Measurements from ENCODE around the gene DKC1.

GRCh38 chrX:154750301-154751202 is 12.1 kb upstream of the DKC1 start, which contains the start of gene GAB3:
- no peak for TF ChIP-seq CTCF (conservative IDR thresholded peaks at IDR 0.05; ENCODE audit: low read depth, low read length)
- no peak for TF ChIP-seq RFX5 (IDR thresholded peaks at IDR 0.05; ENCODE audit: low read depth, low read length)
- TF ChIP-seq FOS (IDR thresholded peaks at IDR 0.05; ENCODE audit: low read depth, low read length): no peak
- no peak for TF ChIP-seq RAD21 (IDR thresholded peaks at IDR 0.05; ENCODE audit: low read length)
- no peak for TF ChIP-seq USF2 (IDR thresholded peaks at IDR 0.05; ENCODE audit: low read depth, low read length)
- TF ChIP-seq MXI1 (IDR thresholded peaks at IDR 0.05; ENCODE audit: borderline replicate concordance, low read depth, low read length): 0 out of 2 replicates have a peak, but pooled peaks have one; percentile 10
- TF ChIP-seq POLR2A (IDR thresholded peaks at IDR 0.05; ENCODE audit: low read depth, low read length): no peak
